Bone marrow (tissue), 2 donors: ENCODE measurements around the gene MIER1.

Experiments
- DNase-seq, 2 donors: peaks; one replicate each; lab custom pipeline; 2025; lab: John Stamatoyannopoulos, UW

Gene MIER1

DNA sequence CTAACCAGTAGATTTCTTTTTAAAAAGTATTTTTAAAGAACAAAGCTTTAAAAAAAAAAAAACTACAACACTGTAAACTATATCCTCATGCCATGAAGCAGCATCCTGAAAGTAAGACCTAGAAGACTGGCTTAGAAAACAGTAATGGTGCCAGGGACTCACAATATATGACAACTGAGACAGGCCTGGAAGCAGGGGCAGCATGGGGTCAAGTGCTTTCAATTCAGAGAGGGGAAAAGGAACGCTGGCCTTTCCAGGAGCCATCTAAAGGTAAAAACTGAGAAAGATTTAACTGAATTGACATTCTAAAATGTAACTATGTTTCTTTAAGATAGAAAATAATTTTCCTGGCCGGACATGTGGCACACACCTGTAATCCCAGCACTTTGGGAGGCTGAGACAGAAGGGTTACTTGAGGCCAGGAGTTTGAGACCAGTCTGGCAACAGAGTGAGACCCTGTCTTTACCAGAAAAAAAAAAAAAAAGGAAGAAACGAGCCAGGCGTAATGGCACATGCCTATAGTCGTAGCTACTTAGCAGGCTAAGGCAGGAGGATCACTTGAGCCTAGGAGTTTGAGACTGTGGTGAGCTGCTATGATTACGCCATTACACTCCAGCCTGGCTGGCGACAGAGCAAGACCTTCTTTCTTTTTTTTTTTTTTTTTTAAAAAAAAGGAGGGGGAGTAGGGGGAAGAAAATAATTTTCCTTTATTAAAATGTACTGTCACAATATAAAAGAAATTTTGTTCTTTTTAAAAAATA, 75.0 kb downstream of the MIER1 start:
- no peak for DNase-seq

DNA sequence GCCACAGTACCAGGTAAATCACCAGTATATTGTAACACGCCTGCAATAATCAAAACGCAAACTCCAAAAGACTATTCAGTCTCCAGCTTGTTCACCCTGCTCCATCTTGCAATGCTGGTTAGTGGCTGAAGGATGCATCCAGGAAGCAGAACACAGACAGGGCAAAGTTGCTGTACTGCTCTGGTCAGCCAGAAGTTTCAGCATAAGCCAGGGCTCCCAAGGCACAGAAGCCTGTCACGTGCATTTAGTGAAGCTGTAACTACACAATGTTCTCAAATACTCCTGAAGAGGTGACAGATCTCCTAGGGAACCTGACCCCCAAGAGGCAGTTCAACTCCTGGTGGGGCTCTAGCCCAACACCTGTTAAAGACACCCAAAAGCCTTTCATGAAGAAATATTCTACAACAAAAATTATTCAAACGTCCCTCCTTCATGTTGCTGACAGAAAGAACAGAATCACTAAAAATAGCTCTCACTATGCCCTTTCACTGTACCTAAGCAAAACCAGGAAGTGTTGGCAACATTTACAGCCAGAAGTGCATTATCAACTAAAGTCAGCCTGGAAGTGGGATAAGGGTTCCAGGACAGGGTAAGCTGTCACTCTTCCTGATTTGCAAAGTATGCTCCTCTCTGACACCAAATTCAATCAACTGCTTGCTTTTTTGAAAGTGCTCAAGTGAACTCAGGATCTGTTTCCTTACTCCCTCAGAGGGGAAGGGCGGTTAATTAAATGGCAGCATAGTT, 77.1 kb downstream of the MIER1 start:
- no peak for DNase-seq

DNA sequence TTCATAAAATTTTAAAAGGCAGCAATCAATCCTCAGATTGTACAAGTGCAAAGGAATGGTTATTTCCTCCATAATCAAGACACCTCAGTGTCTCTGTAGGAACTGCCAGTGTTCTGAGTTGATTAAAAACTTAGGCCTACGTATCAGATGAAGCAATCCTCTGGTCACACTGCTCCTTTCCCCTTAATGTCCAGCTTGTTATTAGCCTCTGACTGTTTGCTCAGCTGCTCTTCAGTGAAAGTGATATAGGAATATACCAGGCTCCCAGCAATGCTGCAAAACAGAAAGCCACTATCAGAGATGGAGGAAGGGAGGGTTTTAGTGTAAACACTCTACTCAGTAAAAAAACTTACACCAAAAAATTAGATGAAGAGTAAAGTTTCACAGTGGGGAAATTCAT, 79.4 kb downstream of the MIER1 start:
- DNase-seq, result no peak

DNA sequence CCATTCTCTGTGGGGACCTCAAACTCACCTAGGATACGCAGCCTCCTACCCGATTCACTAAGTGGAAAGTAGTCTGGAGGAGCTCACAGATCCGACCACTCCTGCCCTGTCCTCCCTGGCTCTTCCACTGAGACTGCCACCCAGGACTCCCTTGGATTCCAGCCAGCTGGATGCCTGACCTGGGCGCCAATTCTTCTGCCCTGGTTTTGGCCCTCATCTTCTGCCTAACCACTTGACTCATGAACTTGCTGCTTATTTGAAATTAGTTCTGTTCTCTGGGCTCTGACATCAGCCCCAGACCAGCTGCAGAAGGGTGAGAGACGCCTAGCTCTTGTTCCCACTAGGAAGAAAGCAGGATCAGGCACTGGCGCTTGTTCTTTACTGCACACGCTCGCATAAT, 80.3 kb downstream of the MIER1 start:
- DNase-seq, result no peak

DNA sequence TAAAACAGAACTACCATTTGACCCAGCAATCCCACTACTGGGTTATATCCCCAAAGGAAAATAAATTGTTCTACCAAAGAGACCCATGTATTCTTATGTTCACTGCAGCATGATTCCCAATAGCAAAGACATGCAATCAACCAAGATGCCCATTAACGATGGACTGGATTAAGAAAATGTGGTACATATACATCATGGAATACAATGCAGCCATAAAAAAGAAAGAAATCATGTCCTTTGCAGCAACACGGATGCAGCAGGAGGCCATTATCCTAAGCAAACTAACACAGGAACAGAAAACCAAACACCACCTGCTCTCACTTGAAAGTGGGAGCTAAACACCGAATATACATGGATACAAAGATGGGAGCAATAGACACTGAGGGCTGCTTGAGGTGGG, 85.0 kb downstream of the MIER1 start:
- no peak for DNase-seq

DNA sequence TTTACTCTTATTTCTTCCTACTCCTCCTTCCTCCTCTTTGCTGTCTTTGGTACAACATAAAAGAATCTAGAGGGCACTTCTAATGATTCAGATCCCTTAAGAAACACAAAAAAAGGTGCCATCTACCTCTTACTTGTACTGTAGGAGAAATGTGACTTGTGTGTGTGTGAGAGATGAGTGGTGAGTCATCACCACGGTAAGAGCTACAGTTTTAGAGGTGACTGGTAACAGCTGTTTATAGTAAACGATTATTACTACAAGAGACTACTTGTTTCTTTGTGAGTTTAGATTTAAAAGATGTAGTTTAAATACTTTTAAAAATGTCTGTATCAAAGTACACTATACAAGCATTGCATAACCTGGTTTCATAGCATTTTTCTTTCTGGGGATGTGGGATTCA, 88.8 kb downstream of the MIER1 start:
- peak in 1 of 2 donors; percentile 16 for DNase-seq

DNA sequence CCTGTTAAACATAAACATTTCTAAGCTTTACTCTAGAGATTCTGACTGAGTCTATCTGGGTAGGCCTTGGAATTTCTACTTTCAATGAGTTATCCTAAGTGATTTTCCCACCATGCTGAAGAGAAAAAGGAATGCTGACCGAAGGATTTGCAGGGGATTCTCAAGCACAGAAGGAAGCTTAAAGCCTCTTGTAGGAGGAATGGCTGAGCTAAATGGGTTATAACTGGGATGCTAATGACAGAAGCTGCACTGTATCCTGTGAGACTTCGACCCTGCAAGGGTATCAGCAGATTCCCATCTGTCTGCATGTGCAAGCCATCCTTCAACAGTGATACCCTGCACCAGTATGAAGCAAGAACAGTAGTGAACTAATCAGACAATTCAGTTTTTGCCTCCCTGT, 93.8 kb downstream of the MIER1 start:
- DNase-seq, result no peak

DNA sequence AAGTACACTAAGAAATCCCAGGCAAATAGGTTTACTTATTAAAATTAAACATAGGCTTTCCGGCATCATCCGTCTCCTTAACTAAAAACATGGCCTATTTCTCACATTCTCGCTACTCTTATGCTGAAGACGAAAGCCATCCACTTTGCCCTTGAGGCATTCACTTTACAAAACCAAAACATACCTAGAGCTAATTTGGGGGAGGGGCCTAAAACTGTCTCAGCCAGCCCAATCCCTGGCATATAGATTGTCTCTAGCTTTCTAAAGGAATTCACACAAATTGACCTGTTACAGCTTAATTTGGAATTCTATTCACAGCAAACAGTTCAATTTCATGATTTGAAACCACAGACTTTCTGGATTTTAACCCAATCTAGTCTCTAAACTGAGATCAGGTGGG, 94.3 kb downstream of the MIER1 start:
- DNase-seq, result no peak

DNA sequence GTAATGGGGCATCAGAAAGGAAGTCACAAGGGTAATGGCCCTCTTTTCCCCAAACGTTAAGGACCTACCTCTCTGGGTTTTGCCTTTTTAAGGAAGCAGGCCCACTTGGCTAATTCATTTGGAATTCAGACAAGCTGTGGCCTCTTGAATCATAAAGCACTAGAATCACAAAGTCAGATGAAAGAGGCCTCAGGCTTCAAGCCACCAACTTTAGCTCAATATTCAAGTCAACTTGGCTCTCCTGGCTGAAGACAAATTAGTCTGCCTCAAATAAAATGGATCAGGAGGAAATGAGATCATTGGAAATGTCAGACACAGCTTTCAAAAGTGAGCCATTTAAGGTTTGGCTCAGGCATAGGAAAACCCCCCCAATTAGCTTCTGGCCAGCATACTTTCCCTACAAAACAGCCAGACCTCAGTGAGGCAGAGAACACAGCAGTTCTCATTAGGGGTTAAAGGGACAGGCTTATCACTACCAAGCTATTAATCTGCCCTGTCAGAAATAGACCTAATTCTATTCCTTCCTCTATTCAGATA, 94.9 kb downstream of the MIER1 start:
- no peak for DNase-seq

DNA sequence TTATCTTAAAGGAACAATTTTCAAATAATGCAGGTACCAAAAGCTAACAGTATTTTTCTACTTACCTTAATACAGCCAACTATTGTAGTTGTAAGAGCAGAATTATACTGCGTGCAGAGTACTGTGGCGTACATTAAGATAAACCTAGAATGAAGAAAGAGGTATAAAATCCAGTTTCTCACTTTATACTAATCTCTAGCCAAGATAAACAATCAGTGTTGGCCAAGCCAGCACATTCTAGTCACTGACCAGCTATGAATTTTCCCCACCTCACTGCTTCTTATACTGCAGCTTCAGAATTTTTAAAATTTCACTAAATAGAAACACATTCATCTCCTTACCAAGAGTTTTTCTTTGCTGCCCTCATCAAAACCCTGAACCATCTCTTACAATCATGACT, 95.5 kb downstream of the MIER1 start:
- DNase-seq, result no peak

DNA sequence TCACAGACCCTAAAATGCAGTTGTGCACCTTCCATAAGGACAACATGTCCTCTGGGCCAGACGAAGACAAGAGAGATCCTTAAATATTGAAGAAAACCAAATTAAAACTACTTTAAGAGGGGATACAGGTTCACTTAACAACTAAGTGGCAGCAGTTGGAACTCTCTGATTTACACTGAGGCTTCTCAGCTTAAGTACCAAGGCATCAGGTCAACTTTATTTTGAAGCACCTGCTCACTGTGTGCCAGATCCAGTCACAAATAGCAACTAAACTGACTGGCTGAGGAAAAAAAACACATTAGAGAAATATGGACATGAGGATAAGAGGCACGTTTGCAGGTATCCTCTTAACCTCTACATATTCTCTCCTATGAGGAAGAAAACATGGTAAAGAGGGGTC, 96.0 kb downstream of the MIER1 start:
- no peak for DNase-seq

DNA sequence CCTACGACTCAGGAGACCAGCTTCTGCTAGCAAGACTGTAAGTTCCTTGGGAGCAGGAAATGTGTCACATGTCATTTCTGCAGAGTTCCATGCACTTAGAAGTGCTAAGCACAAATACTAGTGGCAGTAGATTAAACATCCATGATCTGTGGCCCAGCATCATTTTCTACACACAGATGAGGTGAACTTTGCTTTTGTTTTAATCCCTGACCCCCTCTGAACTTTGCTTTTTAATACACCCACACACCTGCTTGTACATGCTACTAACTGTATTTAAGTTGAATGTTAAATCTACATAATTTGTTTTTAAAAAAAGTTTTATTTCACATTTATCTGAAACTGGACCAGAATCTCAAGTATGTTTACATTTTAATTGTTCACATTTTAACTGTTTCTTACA, 104.7 kb downstream of the MIER1 start:
- no peak for DNase-seq

DNA sequence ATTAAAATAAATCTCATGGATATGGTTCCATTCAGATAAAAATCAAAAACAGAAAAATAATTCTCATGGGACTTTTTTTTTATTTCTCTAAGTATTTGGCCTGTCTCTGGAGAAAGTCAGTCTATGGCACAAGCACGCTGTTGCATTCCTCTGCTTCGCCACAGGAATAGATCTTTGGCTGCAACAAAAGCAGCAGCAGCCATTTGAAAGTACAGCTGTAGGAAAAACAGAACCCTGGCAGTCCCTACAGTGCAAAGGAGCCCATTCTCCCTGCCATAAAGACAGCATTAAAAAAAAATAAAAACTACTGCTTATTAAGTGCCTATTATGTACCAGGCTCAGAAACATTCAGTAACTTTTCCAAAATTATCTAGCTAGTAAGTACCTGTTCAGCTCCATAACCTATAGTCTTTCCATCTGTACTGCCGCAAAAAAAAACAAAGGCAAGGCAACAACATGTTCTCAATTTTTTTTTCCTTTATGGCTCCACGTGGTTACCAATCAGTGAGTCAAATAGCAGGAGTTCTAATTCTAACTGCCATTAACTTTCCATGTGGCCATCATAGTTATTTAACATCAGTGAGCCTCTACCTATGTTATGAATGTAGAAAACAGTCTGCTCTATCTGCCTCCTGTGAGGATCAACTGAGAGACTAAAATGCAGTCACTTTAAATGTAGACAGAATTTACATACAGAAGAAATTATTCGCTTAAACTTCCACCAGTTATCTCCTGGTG, 106.5 kb downstream of the MIER1 start:
- DNase-seq, result no peak

DNA sequence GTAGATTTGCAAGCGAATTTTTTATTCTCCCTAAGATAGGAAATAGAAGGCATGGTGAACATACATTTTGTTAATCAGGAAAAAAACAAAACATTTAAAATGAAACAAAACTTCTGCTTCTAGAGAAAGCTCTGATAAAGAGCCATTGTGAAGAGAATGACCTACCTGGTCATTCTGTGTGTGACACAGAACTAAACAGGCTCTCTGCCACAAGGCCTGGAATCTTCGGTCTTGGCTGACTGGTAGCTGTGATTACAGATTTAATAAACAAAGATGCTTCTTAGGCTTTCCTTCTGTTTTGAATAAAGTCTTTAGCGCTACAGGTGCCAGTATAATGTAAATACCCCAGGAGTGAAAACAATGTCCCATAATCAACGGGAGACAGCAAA, 107.1 kb downstream of the MIER1 start:
- no peak for DNase-seq
